ENCODE results near the gene ARHGEF40. TPM values are rescaled to one million over a fixed set of nuclear protein-coding genes. Genes with fewer than 3 reads are reported as not detected.

ARHGEF40 gene
- total RNA-seq, 1 donor from 2014 or later = 21.2 TPM

- DNase-seq (no peak), ATAC-seq (ENCODE audit: poor library complexity) (no peak)
- intact Hi-C loops (cut with DNase I) = no loop called here
These were observed 21.0 kb downstream of the ARHGEF40 start for GRCh38 chr14:21090940-21091663.

GRCh38 chr14:21091821-21092272 lies 21.7 kb downstream of the ARHGEF40 start:
- DNase-seq = no peak
- no peak for ATAC-seq (ENCODE audit: poor library complexity)
- intact Hi-C loops (cut with DNase I) = no loop called here

- intact Hi-C loops (cut with DNase I) = no loop called here
- peak; percentile 88 for ATAC-seq (ENCODE audit: poor library complexity)
- DNase-seq = peak; percentile 93
These were observed 22.3 kb downstream of the ARHGEF40 start for GRCh38 chr14:21092273-21093011.

- DNase-seq = no peak
- intact Hi-C loops (cut with DNase I) = no loop called here
- no peak for ATAC-seq (ENCODE audit: poor library complexity)
These were observed 22.9 kb downstream of the ARHGEF40 start for GRCh38 chr14:21093018-21093417.

- intact Hi-C loops (cut with DNase I) = no loop called here
- DNase-seq (no peak), ATAC-seq (ENCODE audit: poor library complexity) (no peak)
These were observed 23.9 kb downstream of the ARHGEF40 start for GRCh38 chr14:21093769-21094681.

GRCh38 chr14:21095430-21096205 lies 25.5 kb downstream of the ARHGEF40 start:
- no peak for ATAC-seq (ENCODE audit: poor library complexity)
- intact Hi-C loops (cut with DNase I) = no loop called here
- DNase-seq = no peak

GRCh38 chr14:21096438-21096837 lies 26.3 kb downstream of the ARHGEF40 start:
- ATAC-seq (ENCODE audit: poor library complexity) = no peak
- intact Hi-C loops (cut with DNase I) = no loop called here
- no peak for DNase-seq

- DNase-seq (no peak), ATAC-seq (ENCODE audit: poor library complexity) (no peak)
- intact Hi-C loops (cut with DNase I) = no loop called here
These were observed 27.0 kb downstream of the ARHGEF40 start for GRCh38 chr14:21096978-21097635.

- peak; percentile 9 for ATAC-seq (ENCODE audit: poor library complexity)
- DNase-seq = peak; percentile 50
- intact Hi-C loops (cut with DNase I) = no loop called here
These were observed 27.6 kb downstream of the ARHGEF40 start for GRCh38 chr14:21097636-21098075.

- ATAC-seq (ENCODE audit: poor library complexity) (peak; percentile 60), DNase-seq (peak; percentile 77)
- intact Hi-C loops (cut with DNase I) = no loop called here
These were observed 28.2 kb downstream of the ARHGEF40 start, which contains the start of gene ZNF219 for GRCh38 chr14:21098076-21098891. Gene ZNF219, minus strand, starts transcription at chr14:21098655. Its CDS starts 5,064 bp downstream, at chr14:21093591.

GRCh38 chr14:21098892-21099595 lies 28.9 kb downstream of the ARHGEF40 start:
- intact Hi-C loops (cut with DNase I) = no loop called here
- DNase-seq (no peak), ATAC-seq (ENCODE audit: poor library complexity) (no peak)

- DNase-seq = no peak
- intact Hi-C loops (cut with DNase I) = no loop called here
- ATAC-seq (ENCODE audit: poor library complexity) = no peak
These were observed 29.5 kb downstream of the ARHGEF40 start for GRCh38 chr14:21099596-21099985.

- intact Hi-C loops (cut with DNase I) = loop anchor here (5.0 kb wide), 1 partner anchor 84 kb away; no protein-coding TSS in a partner anchor
- DNase-seq (no peak), ATAC-seq (ENCODE audit: poor library complexity) (no peak)
These were observed 30.8 kb downstream of the ARHGEF40 start, which contains the start of gene TMEM253 for GRCh38 chr14:21100931-21101330. Gene TMEM253, plus strand, starts transcription at chr14:21101066. Its CDS starts 278 bp downstream, at chr14:21101344.

GRCh38 chr14:21101802-21102413 lies 31.8 kb downstream of the ARHGEF40 start:
- intact Hi-C loops (cut with DNase I) = loop anchor here (5.0 kb wide), 1 partner anchor 85 kb away; no protein-coding TSS in a partner anchor
- ATAC-seq (ENCODE audit: poor library complexity) (no peak), DNase-seq (no peak)

GRCh38 chr14:21102521-21103410 lies 32.7 kb downstream of the ARHGEF40 start:
- DNase-seq = no peak
- intact Hi-C loops (cut with DNase I) = loop anchor here (5.0 kb wide), 1 partner anchor 85 kb away; no protein-coding TSS in a partner anchor
- no peak for ATAC-seq (ENCODE audit: poor library complexity)

Data from Right ventricle myocardium superior (tissue), 1 donor.